Activated CD8-positive, alpha-beta memory T cell treated with anti-CD3 and anti-CD28 coated beads, Interleukin-2, amount 50 U/mL, for 24 hours (primary cell): Measurements from ENCODE around the gene FAM204A.

Experiments
- DNase-seq: peaks from one replicate; pipeline ENCODE4 v3.0.0-alpha.2; 2020; ENCODE audit errors: extremely low read depth

Gene FAM204A

DNA sequence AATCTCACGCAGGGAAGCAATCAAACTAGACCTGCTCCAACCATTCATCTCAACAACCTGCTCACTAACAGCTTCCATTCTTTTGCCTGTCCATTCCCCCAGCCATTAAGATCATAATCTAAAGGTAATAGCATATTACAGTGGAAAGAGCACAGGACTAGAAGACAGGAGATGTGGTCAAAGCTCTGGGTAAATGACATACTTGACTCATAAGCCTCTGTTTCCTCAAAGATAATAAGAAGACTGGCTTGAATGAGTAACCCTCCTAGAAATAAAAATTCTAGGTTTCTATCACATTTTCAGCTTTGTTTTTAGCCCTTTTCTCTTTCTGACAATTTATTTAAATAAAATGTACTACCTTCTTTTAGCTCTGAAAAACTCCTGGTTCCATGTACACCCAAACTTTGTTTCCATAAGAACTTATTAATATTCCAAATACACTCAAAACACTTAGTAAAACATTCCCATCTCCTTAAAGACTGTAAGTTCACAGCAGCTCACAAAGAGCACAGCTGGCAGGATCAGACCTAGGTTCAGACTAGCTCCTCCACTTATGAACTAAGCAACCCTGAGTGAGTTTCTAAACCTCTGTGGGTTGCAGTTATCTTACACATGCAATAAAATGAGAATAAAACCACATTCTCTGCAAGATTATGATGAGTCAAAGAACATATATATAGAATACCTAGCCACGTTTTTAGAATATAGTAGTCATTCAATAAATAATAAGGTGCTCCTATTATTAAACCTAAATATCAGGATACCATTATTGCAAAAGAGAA is 11.6 kb downstream of the FAM204A start:
- no peak for DNase-seq

DNA sequence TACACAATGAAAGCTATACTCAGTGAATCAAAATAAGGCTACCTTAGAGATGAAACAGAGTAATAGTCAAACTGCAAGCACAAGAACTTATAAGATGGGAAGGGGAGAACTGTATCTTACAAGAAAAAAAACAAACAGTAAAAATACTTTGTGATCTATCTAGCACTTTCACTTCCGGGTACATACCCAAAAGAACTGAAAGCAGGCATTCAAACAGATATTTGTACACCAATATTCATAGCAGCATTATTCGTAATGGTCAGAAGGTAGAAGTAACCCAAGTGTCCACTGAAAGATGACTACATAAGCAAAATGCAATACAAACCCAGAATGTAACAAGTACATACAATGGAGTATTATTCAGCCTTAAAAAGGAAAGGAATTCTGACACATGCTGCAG is 18.0 kb downstream of the FAM204A start:
- DNase-seq, result no peak

DNA sequence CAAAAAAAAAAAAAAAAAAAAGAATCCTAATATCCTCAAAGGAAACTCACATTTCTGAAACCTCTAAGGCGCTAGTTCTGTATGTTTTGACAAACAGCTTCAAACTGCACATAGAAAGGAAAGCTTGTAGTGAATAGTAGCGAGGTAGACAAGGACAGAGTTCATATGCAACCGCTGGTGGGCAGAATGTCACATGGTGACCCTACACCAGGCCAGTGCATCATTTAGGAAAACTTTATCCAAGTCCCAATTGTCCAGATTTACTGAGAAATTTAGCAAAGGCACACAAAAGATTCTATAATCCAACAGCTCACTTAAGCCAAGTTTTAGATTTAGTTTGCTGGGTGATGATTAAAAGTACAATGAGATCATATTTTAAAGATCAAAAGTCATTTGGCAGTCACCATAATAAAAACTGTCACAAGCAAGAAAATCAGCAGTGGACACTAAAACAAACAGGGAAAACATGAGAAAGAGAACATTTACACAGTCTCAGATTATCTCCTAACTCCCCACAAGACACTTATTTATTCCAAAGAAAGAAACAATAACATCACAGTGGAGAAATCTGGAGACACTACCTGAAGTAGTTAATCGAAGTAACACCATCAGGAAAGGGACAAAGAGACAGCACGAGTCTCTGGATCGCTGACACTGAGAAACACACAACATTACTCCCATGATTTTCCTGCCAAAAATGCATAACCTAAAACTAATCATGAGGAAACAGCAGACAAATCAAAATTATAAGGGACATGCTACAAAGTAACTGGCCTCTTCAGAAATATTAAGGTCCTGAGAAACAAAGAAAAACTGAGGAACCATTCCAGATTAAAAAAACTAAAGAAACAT is 20.2 kb downstream of the FAM204A start:
- no peak for DNase-seq

DNA sequence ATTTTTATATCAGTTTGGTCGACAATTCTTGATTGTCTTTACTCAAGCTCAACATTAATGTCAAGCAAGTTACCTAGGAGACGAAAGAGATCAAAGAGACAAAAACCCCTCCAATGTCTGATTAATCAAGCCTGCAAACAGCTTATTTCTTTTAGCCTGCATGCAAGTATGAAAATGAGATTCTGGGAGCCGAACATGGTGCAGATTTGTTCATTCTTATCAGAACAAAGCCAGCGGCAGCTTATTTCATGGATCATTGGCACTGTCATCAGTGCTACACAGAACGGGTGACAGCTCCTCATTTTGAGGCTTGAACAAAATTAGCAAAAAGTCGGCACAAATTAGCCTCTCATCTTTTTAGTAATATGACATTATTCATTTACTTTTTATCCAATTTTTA is 26.5 kb downstream of the FAM204A start:
- DNase-seq, result no peak

DNA sequence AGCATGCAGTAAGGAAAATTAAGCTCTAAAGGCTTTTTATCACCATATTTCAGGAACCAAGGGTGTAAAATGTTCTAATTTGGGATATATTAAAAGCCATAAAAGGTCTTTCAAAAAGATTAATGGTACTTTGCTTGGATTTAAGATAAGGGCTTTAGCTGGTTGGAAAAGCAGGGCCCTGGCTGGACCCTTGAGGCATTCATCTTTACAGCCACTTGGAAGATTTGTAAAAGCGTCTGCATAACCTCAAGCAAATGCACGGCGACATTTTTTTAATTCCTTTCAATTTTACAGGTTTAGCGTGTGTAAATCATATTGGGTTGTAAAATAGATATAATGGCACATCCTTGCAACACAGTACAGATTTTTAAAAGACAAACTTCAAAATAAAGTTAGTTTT is 27.2 kb downstream of the FAM204A start:
- no peak for DNase-seq

DNA sequence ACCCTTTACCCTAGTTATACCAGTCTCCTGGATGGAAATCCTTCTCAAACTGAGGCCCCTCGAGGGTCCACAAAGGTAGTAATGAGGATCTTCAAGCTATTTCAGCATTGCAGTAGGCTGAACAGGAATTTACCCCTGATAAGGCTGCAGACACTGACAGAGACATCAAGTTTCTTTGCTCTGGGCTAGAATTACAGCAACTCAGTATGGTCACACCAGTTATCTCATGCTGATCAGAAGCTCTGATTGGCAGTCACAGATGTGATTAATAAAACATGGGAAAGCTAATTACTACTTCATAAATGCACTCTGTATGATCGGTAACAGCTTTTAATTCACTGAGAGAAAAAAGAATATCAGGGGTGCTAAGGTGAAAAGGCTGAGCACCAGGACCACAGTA is 30.6 kb downstream of the FAM204A start:
- no peak for DNase-seq

DNA sequence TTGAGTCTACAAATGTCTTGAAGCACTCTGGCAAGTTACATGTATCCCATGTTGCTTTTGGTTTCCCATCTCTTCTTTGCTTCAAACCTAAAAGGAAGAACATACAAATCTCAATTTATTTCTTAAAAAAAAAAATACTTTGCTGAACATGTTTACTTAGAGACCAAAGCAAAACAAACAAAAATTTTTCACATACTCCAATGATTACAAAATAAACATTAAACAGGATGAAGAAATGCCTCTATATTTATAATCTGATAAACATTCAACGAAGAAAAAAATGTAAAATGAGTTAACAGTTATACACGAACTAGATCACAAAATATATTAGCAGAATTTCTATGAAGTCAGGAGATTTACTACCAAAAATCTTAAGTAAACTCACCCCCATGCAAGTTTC is 31.3 kb downstream of the FAM204A start:
- no peak for DNase-seq

DNA sequence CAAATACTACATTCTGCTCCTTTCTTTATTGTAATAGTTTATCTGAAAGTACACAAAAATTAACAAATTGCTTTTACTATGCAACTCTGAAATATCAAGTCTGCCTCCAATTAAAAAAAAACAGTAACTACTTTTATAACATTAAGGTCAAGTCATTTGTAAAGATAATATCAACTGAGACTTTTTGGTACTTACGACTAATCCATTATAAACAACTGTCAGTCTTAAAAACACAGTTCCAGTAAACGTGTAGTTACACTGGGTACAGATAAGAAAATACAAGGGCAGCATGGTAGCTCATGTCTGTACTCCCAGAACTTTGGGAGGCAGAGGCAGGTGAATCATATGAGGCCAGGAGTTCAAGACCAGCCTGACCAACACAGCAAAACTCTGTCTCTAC is 32.2 kb downstream of the FAM204A start:
- DNase-seq, result no peak

DNA sequence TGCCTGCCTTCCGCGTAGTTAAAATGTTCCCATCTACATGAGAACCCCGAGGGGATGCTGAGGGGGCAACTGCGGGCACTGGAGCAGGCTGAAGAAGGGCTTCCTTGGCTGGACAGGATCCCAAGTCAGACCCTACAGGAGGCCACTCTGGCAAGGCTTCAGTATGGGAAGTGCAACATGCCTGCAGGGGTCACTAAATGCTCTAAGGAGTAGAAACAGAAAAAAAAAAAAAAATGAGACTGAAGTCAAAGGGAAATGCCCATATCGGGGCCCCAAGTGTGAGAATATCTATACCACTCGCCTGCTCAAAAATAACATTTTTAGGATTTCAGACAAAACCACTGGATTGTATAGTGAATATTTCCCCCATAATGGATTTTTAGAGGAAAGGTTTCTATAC is 33.5 kb downstream of the FAM204A start:
- DNase-seq, result no peak

DNA sequence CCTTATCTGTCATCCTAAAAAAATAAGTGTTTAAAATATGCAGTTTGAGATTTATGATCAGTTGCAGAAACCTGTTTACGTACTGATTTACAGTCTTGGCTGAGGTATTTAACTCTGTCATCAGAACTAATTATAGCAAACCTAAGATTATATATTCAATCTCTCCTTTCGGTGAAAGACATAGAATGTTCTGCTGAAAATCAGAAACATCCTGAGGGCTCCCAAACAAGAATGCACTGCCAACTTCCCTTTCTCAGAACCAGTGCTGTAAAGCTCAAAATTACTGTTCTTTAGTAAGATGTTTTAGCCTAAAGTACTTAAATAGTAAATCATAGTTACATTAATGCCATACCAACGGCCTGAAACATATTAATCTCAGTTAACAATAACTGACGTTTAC is 34.3 kb downstream of the FAM204A start:
- no peak for DNase-seq

DNA sequence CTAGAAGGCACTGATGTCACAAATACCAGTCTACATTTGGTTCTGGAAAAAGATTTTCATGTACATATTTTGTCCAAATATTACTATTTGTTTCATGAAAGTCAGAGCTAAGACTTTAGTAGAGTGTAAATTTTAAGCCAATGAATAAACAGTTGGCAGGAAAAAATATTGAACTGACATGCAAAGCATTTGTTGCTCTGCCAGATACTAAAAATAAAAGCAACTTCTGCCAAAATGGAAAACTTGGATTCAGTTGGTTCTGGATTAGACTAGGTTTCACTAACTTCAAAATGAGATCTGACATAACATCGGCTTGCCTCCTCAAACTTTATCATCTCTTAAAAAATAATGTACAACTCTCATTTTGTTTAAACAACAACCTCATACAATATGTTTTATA is 34.9 kb downstream of the FAM204A start:
- no peak for DNase-seq

DNA sequence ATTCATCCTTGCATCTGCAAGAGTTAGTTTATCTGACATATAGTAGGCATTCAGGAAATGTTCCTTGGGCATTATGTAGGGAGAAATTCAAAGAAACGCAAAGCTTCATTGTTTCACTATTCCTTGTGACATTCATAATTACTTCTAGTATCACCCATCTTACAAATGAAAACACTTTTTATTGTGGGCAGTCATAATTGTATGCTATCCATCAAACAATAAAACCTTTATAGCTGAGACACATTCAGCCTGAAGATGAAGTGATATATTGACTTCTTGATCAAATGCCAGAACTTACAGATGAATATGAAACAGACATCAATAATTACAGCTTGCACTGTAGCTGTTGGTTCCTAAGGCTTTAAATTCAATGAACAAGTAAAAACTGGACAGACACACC is 36.4 kb downstream of the FAM204A start:
- no peak for DNase-seq

DNA sequence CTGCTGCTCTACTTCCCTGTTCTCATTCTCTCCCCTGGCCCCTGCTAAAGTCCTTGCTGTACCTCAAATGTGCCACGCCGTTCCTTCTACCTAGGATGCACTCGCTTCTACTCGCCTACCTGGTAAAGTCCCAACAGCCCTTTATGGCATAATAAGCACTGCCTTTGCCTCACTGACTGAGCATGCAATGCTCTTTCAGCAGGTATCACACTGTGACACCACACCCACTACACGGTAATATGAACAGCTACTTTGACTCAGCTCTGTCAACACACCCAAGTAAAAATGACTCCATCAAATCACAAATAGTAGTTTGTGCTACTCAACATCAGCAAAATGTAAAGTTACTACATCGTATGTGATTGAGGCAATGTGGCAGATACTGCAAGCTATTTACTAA is 37.6 kb downstream of the FAM204A start:
- no peak for DNase-seq

DNA sequence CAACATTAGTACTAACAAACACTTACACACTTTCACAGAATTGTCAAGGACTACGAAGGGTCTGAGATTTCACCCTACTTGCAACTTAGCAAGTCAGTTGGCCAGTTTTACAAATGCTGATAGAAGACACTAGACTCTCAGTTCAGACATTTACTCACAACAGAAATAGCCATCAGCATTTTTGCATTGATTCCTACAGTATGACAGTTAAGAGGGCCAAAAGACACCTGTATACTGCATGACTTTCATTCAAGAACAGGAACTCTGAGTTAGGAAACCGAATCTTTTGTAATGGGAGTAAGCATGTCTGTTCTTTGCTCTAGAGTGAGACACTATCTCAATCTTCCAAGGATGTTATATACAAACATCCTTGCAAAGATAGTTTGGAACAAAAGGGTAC is 40.9 kb downstream of the FAM204A start:
- DNase-seq, result no peak

DNA sequence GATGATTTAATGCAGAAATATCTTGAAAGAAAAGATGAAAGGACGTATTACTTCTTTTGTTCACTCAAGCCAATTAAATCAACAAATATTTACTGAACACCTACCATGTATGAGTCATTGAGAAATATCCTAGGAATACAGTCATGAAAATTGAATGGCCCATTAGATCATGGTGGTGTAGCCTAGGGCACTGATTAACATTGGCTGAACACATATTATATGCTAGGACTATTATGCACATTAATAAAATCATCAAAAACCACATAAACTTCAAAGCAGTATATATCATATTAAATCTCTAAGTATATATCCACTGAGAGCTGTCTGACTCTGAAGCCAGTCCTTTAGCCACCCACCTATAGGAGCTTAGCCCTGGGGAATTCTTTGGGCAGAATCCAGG is 41.8 kb downstream of the FAM204A start:
- DNase-seq, result no peak

DNA sequence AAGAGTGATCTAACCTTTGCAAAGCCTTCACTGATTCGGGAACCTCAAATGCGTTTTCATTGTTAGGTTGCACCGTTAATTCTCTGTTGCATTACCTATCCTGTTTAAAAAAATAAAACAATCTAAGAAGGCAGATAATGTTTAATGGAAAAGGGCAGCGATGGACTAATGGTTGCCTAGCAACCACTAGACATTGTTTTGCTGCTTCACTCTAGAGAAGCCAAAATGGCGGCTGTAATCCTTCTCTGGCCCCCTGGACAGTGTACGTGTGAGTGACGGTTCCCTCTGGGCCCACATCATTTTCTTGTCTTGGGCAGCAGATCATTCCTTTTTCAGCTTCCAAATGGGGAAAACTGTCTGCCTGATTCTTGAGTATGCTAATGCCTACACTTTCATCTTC is 43.3 kb downstream of the FAM204A start:
- no peak for DNase-seq

DNA sequence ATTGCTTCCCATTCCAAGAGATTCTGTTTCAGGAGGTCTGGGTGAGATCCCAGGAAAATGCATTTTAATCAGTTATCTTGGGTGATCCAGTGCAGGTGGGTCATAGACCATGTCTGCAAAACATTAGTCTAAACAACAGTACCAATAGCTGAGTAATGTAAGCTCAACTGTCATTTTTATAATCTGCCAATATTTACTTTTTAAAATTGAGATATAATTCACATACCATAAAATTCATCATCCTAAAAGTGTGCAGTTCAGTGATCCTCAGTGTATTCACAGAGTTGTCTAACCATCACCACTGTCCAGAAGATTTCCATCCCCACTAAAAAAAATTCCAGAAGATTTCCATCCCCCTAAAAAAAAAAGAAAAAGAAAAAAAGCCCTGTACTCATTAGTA is 51.0 kb downstream of the FAM204A start:
- DNase-seq, result no peak

DNA sequence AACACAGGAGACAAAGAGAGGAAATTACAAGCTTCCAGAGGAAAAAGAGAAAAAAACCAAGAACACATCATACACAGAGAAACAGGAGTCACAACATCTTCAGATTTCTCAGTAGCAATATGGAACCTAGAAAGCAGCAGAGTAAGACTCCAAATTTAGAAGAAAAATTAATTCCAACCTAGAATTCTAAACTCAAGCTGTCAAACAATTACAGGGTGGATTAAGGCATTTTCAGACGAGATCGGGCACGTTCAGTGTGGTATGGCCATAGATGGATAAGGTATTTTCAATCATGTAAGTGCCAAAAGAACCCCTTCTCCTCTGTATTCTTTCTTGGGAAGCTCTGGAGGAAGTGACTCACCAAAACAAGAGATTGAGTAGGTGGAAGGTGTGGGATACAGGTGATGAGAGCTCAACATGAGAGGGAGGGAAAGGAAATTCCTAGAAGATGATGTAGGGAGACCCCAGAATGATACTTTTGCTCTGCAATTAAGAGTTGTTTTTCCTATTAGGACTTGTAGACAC is 51.6 kb downstream of the FAM204A start:
- no peak for DNase-seq

DNA sequence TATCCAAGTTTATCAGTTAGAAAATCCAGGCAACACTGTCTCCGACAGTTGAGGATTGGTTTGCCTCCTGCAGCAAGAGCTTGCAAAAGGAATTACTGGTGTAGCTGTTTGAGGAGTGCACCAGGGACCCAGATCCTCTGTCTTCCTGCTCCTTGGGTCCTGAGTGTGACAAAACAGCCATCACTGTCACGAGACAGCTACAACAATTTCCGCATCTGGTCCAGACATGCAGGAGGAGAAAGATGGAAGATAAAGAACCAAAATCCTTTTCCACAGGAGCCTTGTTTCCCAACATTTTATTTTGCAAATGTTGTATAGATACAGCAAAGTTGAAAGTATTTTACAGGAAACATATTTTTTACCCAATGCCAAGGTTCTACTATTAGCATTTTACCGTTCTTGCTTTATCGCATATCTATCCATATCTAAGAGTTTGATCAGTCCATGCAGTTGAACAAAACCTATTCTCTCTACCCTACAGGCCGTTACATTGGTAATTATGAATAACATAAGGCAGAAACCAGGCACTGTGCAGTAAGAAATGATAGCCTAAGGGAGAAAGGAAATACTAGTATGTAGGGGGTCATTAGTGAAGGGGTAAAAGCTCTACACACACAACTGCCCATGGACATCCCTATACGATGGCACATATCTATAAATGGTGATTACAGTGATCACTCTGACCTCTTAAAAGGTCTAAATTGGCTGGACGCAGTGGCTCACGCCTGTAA is 54.9 kb downstream of the FAM204A start:
- no peak for DNase-seq

DNA sequence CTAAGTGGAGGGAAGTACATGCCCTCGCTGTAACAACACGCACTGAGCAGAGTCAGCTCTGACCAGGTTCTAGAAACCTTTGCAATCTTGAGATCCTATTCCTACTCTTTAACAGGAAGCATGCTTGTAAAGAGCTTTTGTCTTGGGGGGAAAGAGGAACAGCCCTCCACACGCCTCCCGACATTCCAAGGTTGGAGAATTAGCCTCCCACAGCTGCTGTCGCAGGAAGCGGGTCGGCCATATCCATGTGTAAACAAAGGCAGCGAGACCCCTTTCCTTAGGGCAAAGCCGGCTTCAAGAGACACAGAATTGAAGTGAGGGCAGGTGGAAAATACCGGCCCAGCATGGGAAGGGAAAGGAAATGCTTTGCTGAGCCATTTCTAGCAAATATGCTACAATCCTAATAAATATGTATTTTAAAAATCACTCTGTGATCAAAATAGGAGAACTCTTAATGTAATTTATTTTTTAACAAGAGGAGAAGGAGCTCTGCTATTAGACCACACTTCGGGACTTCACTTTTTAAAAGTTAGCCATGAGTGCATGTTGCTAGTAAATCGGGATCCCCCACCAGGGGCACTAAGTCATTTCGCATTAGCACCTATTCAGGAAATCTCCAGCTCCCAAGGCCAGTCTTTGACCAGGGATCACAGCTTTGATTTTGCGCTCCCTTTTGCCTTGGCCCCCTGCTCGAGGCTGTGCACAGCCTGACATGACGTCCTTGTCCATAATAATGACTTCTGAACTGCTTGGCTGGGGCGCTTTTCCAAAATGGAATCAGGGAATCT is 55.9 kb downstream of the FAM204A start:
- no peak for DNase-seq

DNA sequence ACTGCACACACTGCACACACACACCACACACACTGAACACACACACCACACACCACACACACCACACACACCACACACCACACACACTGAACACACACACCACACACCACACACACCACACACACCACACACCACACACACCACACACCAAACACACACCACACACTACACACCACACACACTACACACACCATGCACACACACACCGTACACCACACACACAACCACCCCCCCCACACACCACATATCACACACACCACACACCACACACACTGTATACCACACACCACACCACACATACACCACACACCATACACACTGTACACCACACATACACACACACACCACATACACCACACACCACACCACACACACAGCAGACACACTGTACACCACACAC is 59.5 kb downstream of the FAM204A start:
- DNase-seq, result no peak

DNA sequence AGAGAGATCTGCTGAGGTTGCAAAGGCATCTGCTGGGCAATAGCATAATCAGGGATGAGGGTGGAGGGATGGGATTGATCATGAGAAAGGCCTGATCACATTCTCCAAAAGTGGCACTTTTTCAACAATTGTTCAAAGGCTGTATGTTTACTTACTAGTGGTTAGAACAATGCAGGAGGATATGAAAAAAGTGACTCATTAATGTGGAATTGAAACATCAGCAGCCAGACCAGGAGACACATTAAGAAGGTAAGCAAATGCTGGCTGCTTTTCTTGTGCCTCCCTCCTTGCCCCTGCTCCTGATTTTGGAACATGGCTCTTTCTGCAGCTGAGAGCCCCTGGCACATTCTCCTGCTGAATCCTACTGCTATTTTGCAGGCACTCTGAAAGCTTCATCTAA is 63.5 kb downstream of the FAM204A start:
- no peak for DNase-seq
